Coronary artery (tissue), 2 donors: ENCODE measurements around the gene TM9SF3.

ENCODE experiments used
- DNase-seq: peaks from one replicate; pipeline ENCODE4 v3.0.0-alpha.2; 2017; ENCODE audit warnings: low spot score
- H3K27ac ChIP-seq, 2 donors: fragments of 200-600 bp; sonication (generic); one replicate each; pipeline ENCODE4 v1.5.1; 2016 to 2019
- H3K4me3 ChIP-seq: fragments of 200-600 bp; sonication (generic); 2 replicates; pipeline ENCODE4 v1.5.1; 2016; ENCODE audit warnings: mild to moderate bottlenecking, moderate library complexity
- CTCF ChIP-seq: fragments of 200-600 bp; sonication (generic); IDR thresholded peaks from one replicate; pipeline ENCODE4 v1.5.1; 2019; ENCODE audit warnings: antibody characterized with exemption

Gene TM9SF3

GRCh38 chr10:96478355-96478754 is 108.5 kb downstream of the TM9SF3 start:
- Histone ChIP-seq H3K4me3 (no peak overlapping the region), H3K27ac (no peak overlapping the region)
- no peak for DNase-seq
- TF ChIP-seq CTCF: no peak

- Histone ChIP-seq H3K27ac (no peak overlapping the region), H3K4me3 (no peak overlapping the region)
- TF ChIP-seq CTCF: no peak
- no peak for DNase-seq
Observed at GRCh38 chr10:96473866-96474265, 112.9 kb downstream of the TM9SF3 start.

GRCh38 chr10:96470116-96470743 is 116.6 kb downstream of the TM9SF3 start:
- Histone ChIP-seq H3K27ac (no peak overlapping the region), H3K4me3 (no peak overlapping the region)
- no peak for DNase-seq
- TF ChIP-seq CTCF: no peak

- DNase-seq: no peak
Observed at GRCh38 chr10:96468845-96469244, 118.0 kb downstream of the TM9SF3 start.

More at GRCh38 chr10:96468845-96469244, 118.0 kb downstream of the TM9SF3 start:
- TF ChIP-seq CTCF: no peak
- Histone ChIP-seq H3K4me3 (no peak overlapping the region), H3K27ac (no peak overlapping the region)
